ENCODE results near the gene LRRC4C.

DNA sequence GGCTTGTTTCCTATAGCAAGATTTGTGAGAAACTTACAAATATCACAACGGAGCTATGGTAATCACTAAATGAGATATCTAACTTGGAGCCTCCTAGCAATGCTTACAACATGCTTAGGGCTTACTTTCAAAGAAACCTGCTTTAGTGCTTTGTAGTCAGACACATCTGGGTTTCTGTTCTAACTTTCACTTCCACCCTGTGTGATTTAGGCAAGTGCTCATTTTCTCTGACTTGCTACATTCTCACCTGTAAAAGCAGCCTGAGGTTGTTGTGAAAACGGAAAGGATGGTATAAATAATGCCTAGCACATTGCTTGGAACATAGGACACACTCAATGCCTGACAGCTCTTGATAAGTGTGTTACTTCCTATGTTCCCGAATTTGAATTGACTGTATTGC lies 45.6 kb downstream of the LRRC4C start:
- no peak for TF ChIP-seq EZH2 (IDR thresholded peaks at IDR 0.05; ENCODE audit: insufficient read depth, poor library complexity, severe bottlenecking)
- no peak for TF ChIP-seq EZH2phosphoT487 (IDR thresholded peaks at IDR 0.05; ENCODE audit: insufficient read depth, low read depth)
